ENCODE measurements around the gene EDIL3. TPM values are rescaled to one million over a fixed set of nuclear protein-coding genes. Genes with fewer than 3 reads are reported as not detected.

EDIL3 gene
- total RNA-seq (2012; rRNA removed) = 1.5 and 5.2 TPM in 2 replicates

GRCh38 chr5:84384604-84385575 lies at the start of gene EDIL3:
Gene EDIL3, minus strand, starts transcription at chr5:84384880. Its CDS starts 506 bp downstream, at chr5:84384374.
- Histone ChIP-seq H3K36me3 (ENCODE audit: insufficient read depth, low read length) (no peaks in the 10 kb centered on the region), H3K4me2 (ENCODE audit: low read length) (peak within 1 kb of the TSS; percentile 90), H3K4me1 (ENCODE audit: control insufficient read depth, insufficient read depth, low read length) (peaks cover 21% of the 10 kb centered on the region), H3K9ac (ENCODE audit: low read depth, low read length) (peak within 1 kb of the TSS; percentile 64), H3K27me3 (ENCODE audit: control insufficient read depth, insufficient read depth, low read length) (peaks cover 56% of the 10 kb centered on the region), H3K9me3 (replicated peaks; ENCODE audit: low read length) (no peaks in the 10 kb centered on the region), H3K4me3 (ENCODE audit: low read length) (peak within 1 kb of the TSS; percentile 80)

GRCh38 chr5:84433461-84433860 lies 48.8 kb upstream of the EDIL3 start:
- H3K27me3 ChIP-seq (ENCODE audit: control insufficient read depth, insufficient read depth, low read length) = peaks cover 27% of the 10 kb centered on the region
- H3K4me1 ChIP-seq (ENCODE audit: control insufficient read depth, insufficient read depth, low read length) = peaks cover 8% of the 10 kb centered on the region
- no peak overlapping the region for H3K4me2 ChIP-seq (ENCODE audit: low read length)
- no peaks in the 10 kb centered on the region for H3K9me3 ChIP-seq (replicated peaks; ENCODE audit: low read length)
- no peak overlapping the region for H3K9ac ChIP-seq (ENCODE audit: low read depth, low read length)
- no peaks in the 10 kb centered on the region for H3K36me3 ChIP-seq (ENCODE audit: insufficient read depth, low read length)
- H3K4me3 ChIP-seq (ENCODE audit: low read length) = no peak overlapping the region

- peaks cover 32% of the 10 kb centered on the region for H3K27me3 ChIP-seq (ENCODE audit: control insufficient read depth, insufficient read depth, low read length)
- no peaks in the 10 kb centered on the region for H3K9me3 ChIP-seq (replicated peaks; ENCODE audit: low read length)
- H3K4me1 ChIP-seq (ENCODE audit: control insufficient read depth, insufficient read depth, low read length) = no peaks in the 10 kb centered on the region
- H3K4me2 ChIP-seq (ENCODE audit: low read length) = no peak overlapping the region
- H3K4me3 ChIP-seq (ENCODE audit: low read length) = no peak overlapping the region
- no peak overlapping the region for H3K9ac ChIP-seq (ENCODE audit: low read depth, low read length)
- no peaks in the 10 kb centered on the region for H3K36me3 ChIP-seq (ENCODE audit: insufficient read depth, low read length)
These were observed 46.4 kb upstream of the EDIL3 start for GRCh38 chr5:84430863-84431663.

DNA sequence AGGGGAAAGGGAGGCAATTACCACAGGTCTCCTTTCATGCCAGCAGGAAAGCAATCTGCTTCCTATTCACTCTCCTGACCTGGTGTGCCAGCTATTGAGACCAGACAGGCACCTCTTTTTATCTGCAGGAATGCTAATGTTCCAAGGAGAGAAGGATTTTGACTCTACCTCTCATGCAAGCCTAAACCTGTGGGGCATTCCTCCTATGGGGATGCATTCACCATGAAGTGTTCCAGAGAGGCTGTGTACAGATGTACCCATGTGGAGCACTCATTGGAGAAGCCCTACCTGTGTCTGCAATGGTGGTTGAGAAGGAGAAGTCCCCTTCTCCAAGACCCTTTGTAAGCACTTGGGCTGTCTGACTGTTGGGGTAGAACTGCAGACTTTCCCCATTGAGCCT lies 45.4 kb upstream of the EDIL3 start:
- Histone ChIP-seq H3K27me3 (ENCODE audit: control insufficient read depth, insufficient read depth, low read length) (peaks cover 37% of the 10 kb centered on the region), H3K9me3 (replicated peaks; ENCODE audit: low read length) (no peaks in the 10 kb centered on the region), H3K4me3 (ENCODE audit: low read length) (no peak overlapping the region), H3K36me3 (ENCODE audit: insufficient read depth, low read length) (no peaks in the 10 kb centered on the region), H3K9ac (ENCODE audit: low read depth, low read length) (no peak overlapping the region), H3K4me1 (ENCODE audit: control insufficient read depth, insufficient read depth, low read length) (no peaks in the 10 kb centered on the region), H3K4me2 (ENCODE audit: low read length) (no peak overlapping the region)

DNA sequence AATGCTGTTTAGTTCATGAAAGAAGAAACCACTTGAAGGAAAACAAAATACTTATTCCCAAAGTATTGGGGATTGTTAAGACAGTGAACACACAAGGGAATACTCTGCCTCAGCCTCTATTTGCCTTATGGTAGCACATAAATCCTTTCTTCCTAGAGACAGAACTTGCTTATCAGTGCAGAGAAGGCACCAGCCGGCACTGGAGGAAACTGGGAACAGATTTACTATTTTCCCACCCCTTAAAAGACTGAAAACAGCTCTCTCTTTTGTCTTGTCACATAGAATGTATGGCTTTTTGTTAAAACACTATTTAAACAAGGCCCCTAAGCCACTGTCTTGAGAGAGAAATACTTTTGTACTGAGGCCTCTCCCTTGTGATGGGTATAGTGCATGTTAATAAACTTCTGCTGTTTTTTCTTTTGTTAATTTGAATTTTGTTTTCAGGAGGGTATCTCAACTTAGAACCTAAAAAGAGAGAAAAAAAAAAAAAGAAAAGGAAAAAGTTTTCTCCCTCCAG lies 40.7 kb upstream of the EDIL3 start:
- Histone ChIP-seq H3K4me2 (ENCODE audit: low read length) (no peak overlapping the region), H3K9me3 (replicated peaks; ENCODE audit: low read length) (no peaks in the 10 kb centered on the region), H3K4me1 (ENCODE audit: control insufficient read depth, insufficient read depth, low read length) (no peaks in the 10 kb centered on the region)

DNA sequence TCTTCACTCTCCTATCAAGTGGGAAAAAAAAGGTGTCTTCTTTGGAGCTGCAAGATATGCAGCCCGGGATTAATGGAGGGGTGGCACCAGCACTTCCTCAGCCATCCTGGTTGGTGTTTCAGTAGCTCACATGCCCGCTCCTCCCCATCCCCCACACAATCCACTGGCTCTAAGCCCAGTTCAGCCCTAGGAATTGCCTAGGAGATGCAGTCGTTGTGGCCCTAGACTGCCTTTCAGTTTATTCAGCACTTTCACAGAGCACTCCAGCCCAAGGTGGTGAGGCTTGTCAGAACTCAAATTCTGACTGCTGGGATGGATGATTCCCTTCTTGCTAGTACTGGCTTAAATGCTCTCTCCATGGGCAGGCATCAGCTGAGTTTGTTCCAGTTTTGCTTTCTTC lies 35.1 kb upstream of the EDIL3 start:
- Histone ChIP-seq H3K27me3 (ENCODE audit: control insufficient read depth, insufficient read depth, low read length) (no peaks in the 10 kb centered on the region), H3K9me3 (replicated peaks; ENCODE audit: low read length) (no peaks in the 10 kb centered on the region), H3K4me1 (ENCODE audit: control insufficient read depth, insufficient read depth, low read length) (no peaks in the 10 kb centered on the region), H3K4me3 (ENCODE audit: low read length) (no peak overlapping the region), H3K9ac (ENCODE audit: low read depth, low read length) (no peak overlapping the region), H3K36me3 (ENCODE audit: insufficient read depth, low read length) (no peaks in the 10 kb centered on the region), H3K4me2 (ENCODE audit: low read length) (no peak overlapping the region)

More for the DNA sequence above, 40.7 kb upstream of the EDIL3 start:
- Histone ChIP-seq H3K27me3 (ENCODE audit: control insufficient read depth, insufficient read depth, low read length) (peaks cover 15% of the 10 kb centered on the region), H3K36me3 (ENCODE audit: insufficient read depth, low read length) (no peaks in the 10 kb centered on the region), H3K9ac (ENCODE audit: low read depth, low read length) (no peak overlapping the region), H3K4me3 (ENCODE audit: low read length) (no peak overlapping the region)

GRCh38 chr5:84411832-84412605 lies 27.3 kb upstream of the EDIL3 start:
- Histone ChIP-seq H3K9me3 (replicated peaks; ENCODE audit: low read length) (no peaks in the 10 kb centered on the region), H3K9ac (ENCODE audit: low read depth, low read length) (no peak overlapping the region), H3K4me1 (ENCODE audit: control insufficient read depth, insufficient read depth, low read length) (no peaks in the 10 kb centered on the region), H3K27me3 (ENCODE audit: control insufficient read depth, insufficient read depth, low read length) (no peaks in the 10 kb centered on the region), H3K36me3 (ENCODE audit: insufficient read depth, low read length) (no peaks in the 10 kb centered on the region), H3K4me2 (ENCODE audit: low read length) (no peak overlapping the region), H3K4me3 (ENCODE audit: low read length) (no peak overlapping the region)

DNA sequence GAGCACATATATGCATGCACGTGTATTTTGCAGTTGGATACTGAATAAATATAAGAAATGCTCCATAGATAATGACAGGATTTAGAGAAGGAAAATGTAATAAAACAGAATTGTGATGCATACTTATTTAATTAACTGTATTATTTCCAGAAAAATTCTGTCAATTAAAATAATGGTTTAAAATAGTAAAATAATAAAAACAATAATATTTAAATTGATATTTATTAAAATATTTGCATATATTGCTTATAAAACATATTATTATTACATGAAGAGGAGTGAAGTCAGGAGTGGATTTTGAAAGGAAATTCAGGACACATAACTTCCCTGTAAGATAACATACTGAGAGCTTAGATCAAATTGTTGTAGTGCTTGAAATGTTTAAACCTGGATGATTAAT lies 21.4 kb upstream of the EDIL3 start:
- Histone ChIP-seq H3K27me3 (ENCODE audit: control insufficient read depth, insufficient read depth, low read length) (no peaks in the 10 kb centered on the region), H3K9ac (ENCODE audit: low read depth, low read length) (no peak overlapping the region), H3K36me3 (ENCODE audit: insufficient read depth, low read length) (no peaks in the 10 kb centered on the region), H3K4me2 (ENCODE audit: low read length) (no peak overlapping the region), H3K4me3 (ENCODE audit: low read length) (no peak overlapping the region), H3K4me1 (ENCODE audit: control insufficient read depth, insufficient read depth, low read length) (peaks cover 3% of the 10 kb centered on the region), H3K9me3 (replicated peaks; ENCODE audit: low read length) (no peaks in the 10 kb centered on the region)

- H3K36me3 ChIP-seq (ENCODE audit: insufficient read depth, low read length) = no peaks in the 10 kb centered on the region
- H3K27me3 ChIP-seq (ENCODE audit: control insufficient read depth, insufficient read depth, low read length) = peaks cover 2% of the 10 kb centered on the region
- no peak overlapping the region for H3K4me2 ChIP-seq (ENCODE audit: low read length)
- H3K9ac ChIP-seq (ENCODE audit: low read depth, low read length) = no peak overlapping the region
- no peaks in the 10 kb centered on the region for H3K9me3 ChIP-seq (replicated peaks; ENCODE audit: low read length)
- no peak overlapping the region for H3K4me3 ChIP-seq (ENCODE audit: low read length)
- peaks cover 3% of the 10 kb centered on the region for H3K4me1 ChIP-seq (ENCODE audit: control insufficient read depth, insufficient read depth, low read length)
These were observed 19.1 kb upstream of the EDIL3 start for GRCh38 chr5:84403773-84404172.

- H3K9ac ChIP-seq (ENCODE audit: low read depth, low read length) = no peak overlapping the region
- H3K4me3 ChIP-seq (ENCODE audit: low read length) = no peak overlapping the region
- no peaks in the 10 kb centered on the region for H3K9me3 ChIP-seq (replicated peaks; ENCODE audit: low read length)
- no peaks in the 10 kb centered on the region for H3K36me3 ChIP-seq (ENCODE audit: insufficient read depth, low read length)
- H3K4me1 ChIP-seq (ENCODE audit: control insufficient read depth, insufficient read depth, low read length) = peaks cover 7% of the 10 kb centered on the region
- no peak overlapping the region for H3K4me2 ChIP-seq (ENCODE audit: low read length)
- peaks cover 5% of the 10 kb centered on the region for H3K27me3 ChIP-seq (ENCODE audit: control insufficient read depth, insufficient read depth, low read length)
These were observed 12.7 kb upstream of the EDIL3 start for GRCh38 chr5:84397385-84397784.

- H3K9me3 ChIP-seq (replicated peaks; ENCODE audit: low read length) = no peaks in the 10 kb centered on the region
- peaks cover 7% of the 10 kb centered on the region for H3K4me1 ChIP-seq (ENCODE audit: control insufficient read depth, insufficient read depth, low read length)
- peaks cover 3% of the 10 kb centered on the region for H3K27me3 ChIP-seq (ENCODE audit: control insufficient read depth, insufficient read depth, low read length)
- no peak overlapping the region for H3K4me2 ChIP-seq (ENCODE audit: low read length)
- H3K4me3 ChIP-seq (ENCODE audit: low read length) = no peak overlapping the region
- no peaks in the 10 kb centered on the region for H3K36me3 ChIP-seq (ENCODE audit: insufficient read depth, low read length)
- no peak overlapping the region for H3K9ac ChIP-seq (ENCODE audit: low read depth, low read length)
These were observed 9.3 kb upstream of the EDIL3 start for GRCh38 chr5:84393969-84394368.

All from skeletal muscle satellite cell (primary cell).